GM18498 (cell line): ENCODE results near the gene VLDLR.
"Not testable (repeated sequence)": the region's sequence is repeated elsewhere in the genome, so short reads cannot be mapped to it uniquely, and the experiment has no call there.

Experiments used
- ATAC-seq: cut with Tn5 transposase; IDR thresholded peaks from one replicate; pipeline ENCODE4 v1.9.1; 2021; ENCODE audit warnings: mild to moderate bottlenecking, moderate library complexity; ENCODE audit not compliant: unreplicated experiment

Gene VLDLR

DNA sequence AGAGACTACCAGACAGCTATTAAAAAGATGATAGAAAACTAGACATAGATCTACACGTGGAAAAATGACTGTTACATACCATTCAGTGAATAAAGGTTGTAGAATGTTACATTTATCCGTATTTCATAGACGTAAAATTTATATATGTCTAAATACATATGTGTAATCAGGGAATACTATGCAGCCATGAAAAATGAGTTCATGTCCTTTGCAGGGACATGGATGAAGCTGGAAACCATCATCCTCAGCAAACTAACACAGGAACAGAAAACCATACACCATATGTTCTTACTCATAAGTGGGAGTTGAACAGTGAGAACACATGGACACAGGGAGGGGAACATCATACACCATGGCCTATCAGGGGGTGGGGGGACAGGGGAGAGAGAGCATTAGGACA lies 85.7 kb downstream of the VLDLR start:
- ATAC-seq = not testable (repeated sequence)
